ENCODE measurements around the gene ZNF229. TPM values are rescaled to one million over a fixed set of nuclear protein-coding genes. Genes with fewer than 3 reads are reported as not detected.
A peak's percentile ranks its signal among the peaks of the same experiment; 100 is the strongest.
"Not testable (repeated sequence)": the region's sequence is repeated elsewhere in the genome, so short reads cannot be mapped to it uniquely, and the experiment has no call there.

ZNF229 gene
- total RNA-seq, 2 donors from 2014 or later, result 0.05 to 0.09 TPM

DNA sequence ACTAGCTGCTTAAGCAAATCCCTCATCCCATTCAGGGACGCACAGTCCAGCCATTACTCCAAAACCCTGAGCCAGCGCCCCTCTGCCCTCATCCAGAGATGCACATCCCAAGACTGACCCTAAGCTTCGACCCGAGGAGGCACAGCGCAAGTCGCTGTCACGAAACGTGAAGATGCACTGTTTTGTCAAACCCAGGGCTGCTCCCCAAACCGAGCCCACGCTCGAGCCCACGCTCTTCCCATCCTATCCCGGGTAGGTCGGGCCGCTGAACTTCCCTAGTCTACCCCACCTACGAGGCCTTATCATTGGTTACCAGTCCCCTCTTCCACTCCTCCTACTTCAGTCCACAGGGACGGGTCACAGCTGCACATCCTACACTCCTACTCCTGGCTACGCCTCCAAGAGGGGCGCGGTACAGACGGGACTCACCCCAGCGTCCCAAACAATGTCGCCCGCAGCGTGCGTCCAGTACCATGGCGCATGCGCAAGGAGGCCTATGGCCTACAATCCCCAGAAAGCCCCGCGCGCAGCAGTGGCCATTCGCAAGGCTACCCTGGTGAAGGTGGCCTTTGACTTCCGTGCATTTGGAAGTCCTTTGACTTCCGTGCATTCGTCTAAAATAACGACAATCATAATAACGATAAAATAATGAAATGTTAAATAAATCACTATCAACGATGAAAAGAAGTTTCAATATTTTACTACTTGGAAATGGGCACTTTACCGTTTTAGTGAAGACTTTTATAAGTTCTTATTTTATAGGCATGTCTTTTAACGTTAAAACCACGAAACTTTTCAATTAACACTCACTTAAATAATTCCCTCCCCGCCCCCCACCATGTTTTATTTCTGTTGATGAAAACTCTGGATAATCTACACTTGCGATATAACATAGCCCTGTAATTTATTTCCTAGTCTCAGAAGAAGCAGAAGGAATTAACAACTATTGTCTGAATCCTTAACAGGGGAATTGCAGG is 46.8 kb downstream of the ZNF229 start, which contains the start of gene ZNF285:
TSS of gene ZNF285 (minus strand) at position 470 of the 977 bp plus-strand sequence. CDS start 4,395 bp downstream, outside the sequence.
- peaks cover 7% of the 10 kb centered on the region for H3K27me3 Mint-ChIP-seq
- H3K36me3 Mint-ChIP-seq (ENCODE audit: low read depth), result peaks cover 16% of the 10 kb centered on the region
- peak within 1 kb of the TSS; percentile 78 for H3K27ac Mint-ChIP-seq
- ATAC-seq (replicated peaks), result peak; percentile 98
- H3K4me1 Mint-ChIP-seq, result peaks cover 6% of the 10 kb centered on the region
- H3K9me3 Mint-ChIP-seq, result peaks cover 21% of the 10 kb centered on the region
- H3K4me3 Mint-ChIP-seq, result peak within 1 kb of the TSS; percentile 87

DNA sequence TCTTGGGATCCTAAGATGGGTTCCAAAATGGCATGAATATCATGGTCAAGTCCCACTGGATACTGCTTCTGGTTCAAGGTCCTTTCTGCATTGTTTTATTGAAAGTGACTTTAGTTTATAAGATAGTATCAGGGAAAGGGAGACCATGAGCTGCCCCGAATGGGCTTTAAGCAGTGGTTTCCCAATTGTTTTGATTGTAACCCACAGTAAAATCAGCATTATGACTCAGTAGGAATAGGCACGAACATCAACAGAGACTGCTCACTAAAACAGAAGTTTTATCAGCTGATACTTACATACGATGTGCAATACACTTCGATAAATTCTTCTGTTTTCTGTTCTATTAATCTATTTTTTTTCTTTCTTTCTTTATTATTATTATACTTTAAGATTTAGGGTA is 59.0 kb downstream of the ZNF229 start:
- not testable (repeated sequence) for ATAC-seq (replicated peaks); H3K27me3 Mint-ChIP-seq; H3K4me1 Mint-ChIP-seq; H3K27ac Mint-ChIP-seq; H3K4me3 Mint-ChIP-seq
- Mint-ChIP-seq H3K36me3 (ENCODE audit: low read depth) (peaks cover 42% of the 10 kb centered on the region), H3K9me3 (peaks cover 41% of the 10 kb centered on the region)

Other genes starting within 250 kb of the ZNF229 start
- gene ZNF227, start 235.9 kb downstream of the ZNF229 start, total RNA-seq, result 10 to 100 TPM; 16.7 to 25.7 TPM
- under 1 TPM in 1 of 2 donors, not detected in 1; 0.19 TPM for gene ZNF233, start 188.6 kb downstream of the ZNF229 start, total RNA-seq
- gene ZNF235, start 143.4 kb downstream of the ZNF229 start, total RNA-seq, result 1 to 10 TPM; 3.6 to 4.2 TPM
- not detected for gene ZNF112, start 91.8 kb downstream of the ZNF229 start, total RNA-seq
- gene ZNF285, start 46.9 kb downstream of the ZNF229 start, total RNA-seq, result 1 to 10 TPM in 1 of 2 donors, not detected in 1; 1.9 TPM
- gene ZNF180, start 52.0 kb upstream of the ZNF229 start, total RNA-seq, result 10 to 100 TPM in 1 of 2 donors, 1 to 10 TPM in 1; 9.9 to 10.9 TPM
- gene CEACAM20, start 81.2 kb upstream of the ZNF229 start, total RNA-seq, result not detected
- not detected for gene IGSF23, start 165.1 kb upstream of the ZNF229 start, total RNA-seq
- 10 to 100 TPM in 1 of 2 donors, 1 to 10 TPM in 1; 8.6 to 10.6 TPM for gene PVR, start 195.4 kb upstream of the ZNF229 start, total RNA-seq
- gene CEACAM19, start 223.0 kb upstream of the ZNF229 start, total RNA-seq, result 1 to 10 TPM; 1.1 to 1.6 TPM